GM18502 (cell line): ENCODE measurements around the gene BGN.

Experiments used
- ATAC-seq: cut with Tn5 transposase; IDR thresholded peaks from one replicate; pipeline ENCODE4 v1.9.1; 2021; ENCODE audit warnings: mild to moderate bottlenecking; ENCODE audit not compliant: unreplicated experiment, poor library complexity

Gene BGN

DNA sequence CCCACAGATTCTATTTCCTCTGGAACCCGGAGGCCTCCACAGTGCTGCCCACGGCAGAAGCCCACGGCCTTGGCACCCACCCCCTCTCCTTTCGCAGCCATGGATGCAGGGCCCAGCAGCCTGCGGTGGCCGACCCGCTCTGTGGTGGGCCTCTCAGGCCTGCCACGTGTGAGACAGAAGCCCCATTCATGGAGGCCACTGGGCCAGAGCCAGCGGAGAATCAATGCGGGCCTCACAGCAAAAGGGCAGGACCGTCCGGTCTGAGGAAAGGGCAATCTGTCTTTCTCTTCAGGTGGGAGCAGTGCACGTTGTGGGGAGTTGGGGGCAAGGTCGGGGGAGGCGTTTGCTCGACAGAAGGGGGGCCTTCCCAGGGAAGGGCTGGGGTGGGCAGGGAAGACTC lies 16.0 kb upstream of the BGN start:
- ATAC-seq = no peak

DNA sequence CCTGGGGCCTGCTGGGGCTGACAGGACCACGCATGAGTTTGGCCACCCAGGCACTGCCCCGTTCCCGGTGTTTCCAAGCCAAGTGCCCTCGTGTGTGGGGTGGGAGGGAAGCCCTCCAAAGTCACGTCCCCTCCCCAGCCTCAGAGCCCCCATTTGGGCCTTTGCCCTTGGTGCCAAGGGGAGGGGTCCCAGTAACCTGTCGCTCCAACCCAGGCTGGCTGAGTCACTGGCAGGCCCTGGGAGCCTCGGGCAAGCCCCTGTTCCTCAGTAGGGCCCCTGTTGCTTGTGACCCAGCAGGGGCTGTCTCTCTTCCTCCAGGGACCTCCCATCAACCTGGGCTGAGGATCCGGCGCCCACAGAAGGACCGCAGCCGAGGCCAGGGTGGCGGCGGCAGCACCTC lies 13.7 kb upstream of the BGN start:
- no peak for ATAC-seq

- ATAC-seq = no peak
Measured at GRCh38 chrX:153482376-153483015, 12.3 kb upstream of the BGN start.

DNA sequence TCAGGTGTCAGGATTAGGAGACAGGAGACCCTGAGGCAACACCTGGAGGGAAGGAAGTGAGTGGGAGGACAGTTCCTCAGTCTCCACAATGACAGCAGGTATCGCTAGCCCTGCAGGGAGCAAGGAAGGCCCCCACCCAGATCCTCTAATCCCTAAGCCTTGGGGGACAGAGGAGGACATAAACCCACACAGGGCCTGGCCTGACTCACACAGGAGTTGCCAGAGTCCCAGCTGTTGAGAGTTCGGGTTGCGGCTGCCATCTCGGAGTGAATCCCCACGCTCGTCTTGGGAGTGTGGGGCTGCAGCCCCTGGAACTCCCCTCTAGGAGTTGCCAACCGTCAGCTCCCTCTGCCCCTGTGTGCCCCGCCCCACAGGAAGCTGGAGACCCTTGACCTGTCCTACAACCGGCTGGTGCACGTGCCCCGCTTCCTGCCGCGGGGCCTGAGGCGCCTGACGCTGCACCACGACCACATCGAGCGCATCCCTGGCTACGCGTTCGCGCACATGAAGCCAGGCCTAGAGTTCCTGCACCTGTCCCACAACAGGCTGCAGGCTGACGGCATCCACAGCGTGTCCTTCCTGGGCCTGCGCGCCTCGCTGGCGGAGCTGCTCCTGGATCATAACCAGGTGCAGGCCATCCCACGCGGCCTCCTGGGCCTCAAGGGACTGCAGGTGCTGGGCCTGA lies 9.2 kb upstream of the BGN start:
- no peak for ATAC-seq

DNA sequence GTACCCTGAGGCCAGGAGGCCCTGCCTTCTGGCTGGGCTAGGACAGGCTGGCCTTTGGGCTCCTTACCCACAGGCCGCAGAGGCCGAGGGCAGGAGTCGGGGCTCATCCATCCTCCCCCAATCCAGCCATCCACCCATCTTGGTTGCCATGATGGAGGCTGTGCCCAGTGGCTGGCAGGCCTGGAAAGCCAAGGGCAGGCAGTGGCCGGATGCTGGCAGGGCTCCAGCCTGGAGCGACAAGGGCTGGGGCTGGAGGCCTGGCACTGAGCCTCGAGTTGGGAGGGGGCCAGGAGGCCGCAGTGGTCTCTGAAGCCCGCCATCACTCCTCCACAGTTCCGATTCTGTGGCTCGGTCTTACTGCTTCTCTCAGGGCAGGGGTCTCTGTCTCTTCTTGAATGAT lies 8.6 kb upstream of the BGN start:
- ATAC-seq = no peak

- no peak for ATAC-seq
Measured at GRCh38 chrX:153487590-153488071, 7.1 kb upstream of the BGN start.

- no peak for ATAC-seq
Measured at GRCh38 chrX:153488231-153488914, 6.4 kb upstream of the BGN start.

DNA sequence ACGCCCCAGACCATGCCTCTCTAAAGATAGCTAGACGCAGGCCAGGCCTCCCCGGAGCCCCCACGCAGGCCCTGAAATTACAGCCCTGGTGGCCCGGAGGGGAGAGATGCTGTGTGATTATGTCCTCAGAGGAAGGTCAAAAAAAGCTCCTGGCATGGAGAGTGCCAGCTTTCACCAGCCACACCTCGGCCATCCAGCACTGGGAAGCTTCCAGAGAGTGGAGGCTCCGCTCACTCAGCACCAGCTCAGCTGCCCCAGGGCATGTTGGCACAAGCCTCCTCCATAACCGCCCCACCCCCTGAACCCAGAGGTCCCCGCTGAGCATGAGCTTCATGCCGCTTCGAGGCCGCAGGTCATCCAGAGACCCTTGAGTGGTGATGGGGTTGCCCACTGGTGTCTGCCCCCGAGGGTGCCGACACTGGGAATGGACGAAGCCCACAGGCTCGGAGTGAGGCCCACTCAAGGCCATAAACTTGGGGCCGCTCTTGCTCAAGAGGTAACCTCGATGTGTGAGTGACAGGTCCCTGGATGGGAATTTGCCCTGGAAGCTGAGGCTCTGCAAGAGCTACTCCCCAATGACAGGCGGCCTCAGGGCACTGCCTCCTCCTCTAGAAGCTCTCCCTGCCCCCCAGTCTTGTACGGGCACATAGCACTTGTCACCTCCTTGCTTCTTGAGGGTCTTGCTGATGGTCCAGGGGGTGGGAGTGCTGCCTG lies 4.4 kb upstream of the BGN start:
- no peak for ATAC-seq

- no peak for ATAC-seq
Measured at GRCh38 chrX:153491351-153491914, 3.3 kb upstream of the BGN start.

DNA sequence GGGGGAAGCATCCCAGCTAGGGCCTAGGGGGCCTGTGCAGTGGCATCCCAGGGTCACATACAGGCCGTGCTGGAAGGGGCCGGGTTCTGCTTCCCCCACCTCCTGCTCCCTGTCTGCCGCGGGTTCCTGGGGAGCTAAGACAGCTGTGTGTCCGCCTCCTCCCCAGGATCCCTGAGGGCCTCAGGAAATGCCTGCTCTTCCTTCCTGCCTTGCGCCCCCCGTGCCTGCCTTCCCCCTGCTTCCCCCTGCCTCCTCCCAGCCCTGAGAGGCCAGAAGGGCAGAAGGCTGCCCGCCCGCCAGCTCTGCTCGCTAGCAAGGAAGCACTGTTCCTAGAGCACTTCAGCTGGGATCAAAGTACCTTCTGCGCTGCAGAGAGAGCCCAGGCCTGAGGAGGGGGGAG lies 2.9 kb upstream of the BGN start:
- no peak for ATAC-seq

DNA sequence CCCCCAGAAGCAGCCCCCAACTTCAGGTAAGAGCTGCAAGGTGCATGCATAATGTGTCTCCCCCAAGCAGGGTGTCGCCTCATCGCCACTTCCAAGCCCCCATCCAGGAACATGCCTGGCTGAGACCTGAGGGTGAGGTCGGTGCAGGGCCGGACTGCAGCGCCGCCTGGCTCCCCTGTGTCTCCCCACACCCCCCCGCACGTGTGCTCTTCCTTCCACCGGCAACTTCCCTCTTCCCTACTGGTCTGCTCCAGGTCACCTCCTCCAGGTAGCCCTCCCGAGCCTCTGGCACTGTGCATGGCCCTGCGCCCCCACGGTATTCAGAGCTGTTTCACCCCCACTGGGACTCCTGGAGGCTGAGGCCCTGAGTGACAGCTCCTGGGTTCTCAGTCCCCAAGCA lies 2.2 kb upstream of the BGN start:
- no peak for ATAC-seq

DNA sequence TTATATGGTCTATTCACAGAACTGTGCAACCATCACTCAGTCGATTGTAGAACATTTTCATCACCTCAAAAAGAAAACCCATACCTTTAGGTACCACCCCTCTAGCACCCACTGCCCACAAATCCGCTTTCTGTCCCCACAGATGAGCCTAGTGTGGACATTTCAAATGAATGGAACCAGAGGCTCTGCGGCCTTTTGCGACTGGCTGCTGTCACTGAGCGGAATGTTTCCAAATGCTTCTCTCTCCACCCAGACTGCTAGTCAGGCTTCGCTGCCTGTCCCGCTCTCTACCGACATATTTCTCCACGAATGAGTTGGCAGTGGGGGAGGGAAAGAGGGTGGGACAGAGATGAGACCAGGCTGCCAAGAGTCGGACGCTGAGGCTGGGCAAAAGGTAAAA lies 1.7 kb upstream of the BGN start:
- no peak for ATAC-seq

- ATAC-seq = no peak
Measured at GRCh38 chrX:153494061-153494460, 719 bp upstream of the BGN start.

GRCh38 chrX:153495362-153495751 lies 577 bp downstream of the BGN start:
- ATAC-seq = no peak

GRCh38 chrX:153495903-153496589 lies 1.3 kb downstream of the BGN start:
- ATAC-seq = no peak

- no peak for ATAC-seq
Measured at GRCh38 chrX:153496590-153496959, 1.8 kb downstream of the BGN start.

DNA sequence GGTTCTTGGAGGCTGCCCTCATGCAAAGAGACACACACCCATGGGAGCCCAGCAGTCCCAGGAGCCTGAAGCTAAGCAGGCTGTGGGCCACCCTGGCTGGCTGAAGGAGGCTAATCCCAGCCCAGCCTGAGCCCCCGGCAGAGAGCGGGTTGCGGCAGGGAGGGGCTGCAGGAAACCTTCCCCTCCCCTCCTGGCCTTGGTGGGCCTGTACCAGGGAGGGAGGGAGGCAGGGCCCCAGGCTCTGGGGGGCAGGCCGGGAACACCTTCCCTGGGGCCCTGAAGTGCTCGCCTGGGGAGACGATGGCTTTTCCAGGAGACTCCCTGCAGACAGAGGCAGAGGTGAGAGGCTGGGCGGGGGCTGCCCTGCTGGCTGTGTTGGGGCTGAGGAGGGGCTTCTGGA lies 3.7 kb downstream of the BGN start:
- no peak for ATAC-seq

DNA sequence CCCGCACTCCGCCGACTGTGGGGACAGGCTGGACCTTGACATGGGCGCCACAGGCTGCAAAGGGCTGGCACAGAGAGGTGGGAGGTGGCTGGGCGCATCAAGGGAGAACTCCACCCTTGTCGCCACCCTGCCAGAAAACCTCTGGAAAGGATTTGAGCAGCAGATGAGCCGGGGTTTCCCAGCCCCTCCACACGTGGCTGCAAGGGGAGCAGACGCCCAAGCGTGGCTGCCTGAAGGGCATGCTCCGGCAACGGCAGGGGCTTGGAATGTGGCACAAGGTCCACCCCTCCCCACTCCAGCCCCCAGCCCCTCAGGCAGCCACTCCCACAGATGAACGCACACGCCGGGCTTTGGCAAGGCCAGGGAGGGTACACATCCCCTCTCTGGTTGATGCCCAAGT lies 4.6 kb downstream of the BGN start:
- ATAC-seq = no peak

DNA sequence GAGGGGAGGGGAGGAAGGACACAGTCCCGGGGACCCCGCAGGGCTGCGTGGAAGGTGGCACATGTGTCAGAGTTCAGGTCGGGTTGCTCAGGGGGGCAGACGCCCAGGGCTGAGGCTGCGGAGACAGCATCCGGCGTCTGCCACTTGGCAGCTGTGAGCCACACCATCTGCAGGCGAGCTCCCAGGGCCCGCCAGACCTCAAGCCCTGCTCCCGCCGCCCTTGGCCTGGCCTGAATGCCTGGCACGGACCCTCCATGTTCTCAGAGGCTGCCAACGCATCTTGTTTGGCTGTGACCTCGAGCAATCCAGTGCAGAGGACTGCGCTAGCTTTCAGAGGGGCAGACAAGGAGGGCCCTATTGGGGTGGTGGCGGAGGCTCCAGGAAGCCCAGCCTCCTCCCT lies 5.1 kb downstream of the BGN start:
- ATAC-seq = no peak

GRCh38 chrX:153500676-153501280 lies 6.0 kb downstream of the BGN start:
- ATAC-seq = no peak
